A172 (cell line): ENCODE measurements around the gene DIS3L. TPM values are rescaled to one million over a fixed set of nuclear protein-coding genes. Genes with fewer than 3 reads are reported as not detected.
"Not testable (repeated sequence)": the region's sequence is repeated elsewhere in the genome, so short reads cannot be mapped to it uniquely, and the experiment has no call there.

ENCODE experiments used
- DNase-seq: peaks from one replicate; pipeline ENCODE4 v3.0.0-alpha.2; 2015; ENCODE audit warnings: low spot score
- total RNA-seq: library from RNA; depleted of rRNA; stranded (reverse); fragments of >200 nt; shearing (Covaris generic); gene quantifications from 2 replicates; pipeline ENCODE4 v1.2.3, GENCODE V29; 2014; rRNA removed

DIS3L gene
- total RNA-seq = 26.2 and 38.9 TPM in 2 replicates

DNA sequence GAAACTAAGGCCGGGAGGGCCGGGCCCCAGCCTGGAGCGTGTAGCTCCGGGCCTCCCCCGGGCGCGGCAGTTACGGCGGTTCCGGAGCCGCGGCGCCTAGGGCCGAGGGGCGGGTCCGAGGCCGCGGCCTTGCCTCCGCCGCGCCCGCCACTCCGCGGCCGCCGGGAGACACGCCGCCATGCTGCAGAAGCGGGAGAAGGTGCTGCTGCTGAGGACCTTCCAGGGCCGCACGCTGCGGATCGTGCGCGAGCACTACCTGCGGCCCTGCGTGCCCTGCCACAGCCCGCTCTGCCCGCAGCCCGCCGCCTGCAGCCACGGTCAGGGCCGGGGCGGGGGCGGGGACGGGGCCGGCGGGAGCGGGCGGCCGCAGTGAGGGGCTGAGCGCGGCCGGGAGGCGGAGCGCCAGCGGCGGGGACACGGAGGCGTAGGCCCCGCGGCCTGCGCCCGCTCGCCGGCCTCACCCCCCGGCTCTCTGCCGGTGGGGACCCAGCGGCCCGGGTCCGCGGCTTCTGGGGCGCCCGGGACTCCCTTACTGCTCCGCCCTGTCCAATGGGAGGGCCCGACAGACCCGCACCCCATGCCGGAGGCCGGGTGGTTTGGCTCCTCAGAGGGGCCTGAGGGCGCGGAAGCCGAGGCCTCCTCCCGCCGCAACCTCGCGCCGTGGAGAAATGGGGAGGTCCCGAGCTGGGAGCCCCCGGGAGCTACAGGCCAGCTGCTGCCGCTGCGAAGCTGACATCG, at the start of gene DIS3L:
DIS3L (plus strand) TSS at position 150 of the 738 bp plus-strand sequence; CDS start at position 179, 29 bp downstream.
- DNase-seq = peak; percentile 1

DNA sequence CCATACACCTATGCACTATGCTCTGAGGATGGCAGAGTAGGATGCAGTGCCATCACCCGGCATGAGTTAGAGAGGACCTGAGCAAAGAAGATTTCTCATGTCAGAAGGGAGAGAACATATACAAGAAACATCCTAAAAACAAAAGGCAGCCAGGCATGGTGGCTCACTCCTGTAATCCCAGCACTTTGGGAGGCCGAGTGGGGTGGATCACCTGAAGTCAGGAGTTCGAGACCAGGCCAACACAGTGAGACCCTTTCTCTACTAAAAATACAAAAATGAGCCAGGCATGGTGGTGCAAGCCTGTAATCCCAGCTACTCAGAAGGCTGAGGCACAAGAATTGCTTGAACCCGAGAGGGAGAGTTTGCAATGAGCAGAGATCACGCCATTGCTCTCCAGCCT, 47.5 kb upstream of the DIS3L start:
- not testable (repeated sequence) for DNase-seq

DNA sequence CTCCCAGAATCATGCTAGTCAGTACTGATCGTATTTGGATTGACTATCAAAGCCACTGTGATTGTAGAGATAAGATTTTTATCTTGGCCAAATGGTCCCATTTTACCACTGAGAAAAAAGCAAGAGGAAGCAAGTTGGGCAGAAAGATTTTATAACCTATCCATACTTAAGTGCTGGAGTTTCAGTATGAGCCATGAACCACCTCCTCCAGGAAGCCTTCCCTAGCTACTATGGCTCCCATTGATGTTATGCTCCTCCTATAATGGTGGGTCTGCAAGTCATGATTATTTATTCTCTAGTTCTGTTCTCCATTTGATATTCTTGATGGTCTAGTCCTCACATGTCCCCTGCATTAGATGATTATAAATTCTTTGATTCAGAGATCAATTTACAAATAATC, 46.4 kb upstream of the DIS3L start:
- no peak for DNase-seq

DNA sequence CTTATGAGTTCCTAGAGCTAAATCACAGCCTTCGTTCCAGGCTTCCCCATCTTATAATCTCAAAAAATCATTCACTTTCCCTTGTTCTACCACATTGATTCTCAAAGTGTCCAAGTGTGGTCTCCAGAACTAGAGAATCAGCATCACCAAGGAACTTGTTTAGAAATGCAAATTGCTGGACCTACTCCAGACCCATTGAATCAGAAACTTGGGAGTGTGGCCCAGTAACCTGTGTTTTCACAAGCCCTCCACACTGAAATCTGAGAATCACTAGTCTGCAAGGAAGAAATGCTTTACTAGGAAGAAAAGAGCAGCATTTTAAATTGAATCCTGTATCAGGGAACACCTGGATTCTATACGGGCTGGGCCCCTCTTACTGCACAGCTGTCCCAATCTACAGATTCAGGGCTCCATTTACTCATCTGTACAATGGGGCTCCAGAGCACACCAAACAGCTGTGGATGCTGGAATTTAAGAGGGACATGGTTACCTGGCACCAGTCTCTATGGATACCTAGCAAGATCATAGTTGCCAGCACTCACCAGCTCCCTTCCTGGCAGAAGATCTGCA, 43.7 kb upstream of the DIS3L start:
- no peak for DNase-seq

DNA sequence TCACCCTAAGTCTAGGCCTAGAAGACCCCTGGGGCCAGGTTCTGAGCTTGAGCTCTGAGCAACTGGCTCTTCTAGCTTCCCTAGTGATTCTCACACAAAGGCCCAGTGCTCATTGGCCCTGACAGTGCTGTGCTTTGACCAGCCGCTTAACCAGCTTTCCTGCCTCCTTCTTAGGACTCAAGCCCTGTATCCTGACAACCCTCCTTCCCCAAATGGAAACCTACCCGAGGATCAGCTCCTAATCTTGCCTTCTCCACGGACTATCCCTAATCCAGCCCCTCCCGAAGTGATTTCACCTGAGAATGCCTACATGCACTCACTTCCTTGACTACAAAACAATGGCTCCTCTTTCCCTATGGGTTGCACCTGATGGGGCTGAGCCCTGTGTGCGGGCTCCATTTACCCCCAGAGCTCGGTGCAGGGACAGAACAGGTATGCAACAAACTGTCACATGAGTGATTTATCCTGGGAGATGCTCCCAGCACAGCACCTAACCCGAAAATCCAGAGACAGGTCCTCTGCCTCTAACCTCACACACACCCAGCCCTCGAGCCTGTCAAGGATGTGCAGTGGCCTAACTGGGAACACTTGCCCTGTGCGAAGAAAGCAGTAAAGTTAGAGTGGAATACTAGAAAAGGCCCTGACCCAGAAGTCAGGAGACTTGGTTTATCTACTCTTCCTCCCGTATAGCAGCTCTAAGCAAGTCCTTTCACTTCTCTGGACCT, 42.1 kb upstream of the DIS3L start:
- DNase-seq = no peak

DNA sequence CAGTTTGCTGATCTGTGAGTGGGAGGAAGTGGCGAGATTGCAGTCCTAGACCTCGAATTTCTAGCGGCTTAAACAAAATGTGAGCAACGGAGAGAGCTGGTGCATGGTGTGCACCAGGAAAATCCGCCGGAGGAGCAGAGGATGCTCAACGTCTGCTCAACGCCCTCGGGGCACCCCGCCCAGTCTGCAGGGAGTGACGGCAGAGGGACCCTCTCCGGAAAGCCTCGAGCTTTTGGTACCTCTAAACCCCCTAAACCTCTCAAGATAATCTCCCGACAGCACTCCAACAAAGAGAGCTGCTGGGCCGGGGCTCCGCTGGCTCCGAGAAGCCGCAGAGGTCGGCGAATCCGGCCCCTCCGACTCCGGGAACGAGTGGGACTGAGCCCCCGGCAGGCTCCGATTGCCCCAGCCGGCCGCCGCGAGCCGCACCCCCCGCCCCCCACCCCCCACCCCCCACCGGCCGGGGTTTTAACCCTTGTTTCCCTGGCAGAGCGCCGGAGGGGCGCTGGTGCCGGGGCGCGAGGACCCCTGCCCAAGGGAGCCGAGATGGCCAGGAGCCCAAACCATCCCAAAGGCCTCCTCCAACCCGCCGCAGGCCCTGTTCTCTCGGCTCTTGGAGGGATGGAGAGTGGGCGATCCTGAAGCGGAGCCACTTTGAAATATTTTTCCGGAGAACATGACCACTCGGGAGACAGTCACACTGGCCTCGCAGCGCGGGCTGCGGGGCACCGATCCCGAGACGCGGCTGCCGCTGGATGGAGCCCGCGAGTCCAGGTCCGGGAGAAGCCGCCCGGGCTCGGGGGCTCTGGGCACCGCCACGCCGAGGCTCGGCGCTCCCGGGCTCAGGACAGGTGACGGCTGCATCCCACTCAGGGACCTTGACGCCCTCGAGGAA, 41.3 kb upstream of the DIS3L start:
- no peak for DNase-seq

DNA sequence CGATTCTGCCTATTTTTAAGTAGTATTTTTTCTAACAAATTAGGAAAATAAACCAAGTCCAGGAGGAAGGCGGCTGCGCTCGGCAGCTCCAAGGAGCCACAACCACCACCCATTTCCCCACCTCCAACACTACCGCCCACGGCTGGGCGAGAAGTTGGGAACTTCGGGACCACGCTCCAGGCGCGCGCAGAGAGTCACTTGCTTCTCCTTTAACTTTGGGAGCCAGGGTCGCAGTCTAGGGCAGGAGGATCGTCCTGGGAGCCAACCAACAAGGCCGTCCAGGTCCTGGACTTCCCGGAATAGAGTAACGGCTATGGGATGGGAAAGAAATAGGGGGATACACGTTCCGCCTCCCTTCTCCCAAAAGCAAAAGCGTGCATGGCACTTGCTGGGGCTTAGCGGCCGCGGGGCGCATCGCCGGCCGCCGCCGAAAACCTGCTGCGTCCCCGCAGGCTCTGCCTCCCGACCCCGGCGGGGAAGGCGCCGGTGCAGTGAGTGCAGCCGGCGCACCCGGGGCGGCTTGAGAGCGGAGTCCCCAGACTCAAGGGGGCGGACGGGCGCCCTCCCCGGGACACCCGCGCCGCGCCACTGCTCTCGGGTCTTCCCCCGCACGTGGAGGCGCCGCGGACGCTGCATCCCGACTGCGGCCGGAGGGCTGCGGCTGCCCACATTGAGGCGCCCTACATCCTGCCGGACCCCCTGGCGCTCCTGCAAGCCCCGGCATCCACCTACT, 40.5 kb upstream of the DIS3L start:
- DNase-seq = peak; percentile 15

DNA sequence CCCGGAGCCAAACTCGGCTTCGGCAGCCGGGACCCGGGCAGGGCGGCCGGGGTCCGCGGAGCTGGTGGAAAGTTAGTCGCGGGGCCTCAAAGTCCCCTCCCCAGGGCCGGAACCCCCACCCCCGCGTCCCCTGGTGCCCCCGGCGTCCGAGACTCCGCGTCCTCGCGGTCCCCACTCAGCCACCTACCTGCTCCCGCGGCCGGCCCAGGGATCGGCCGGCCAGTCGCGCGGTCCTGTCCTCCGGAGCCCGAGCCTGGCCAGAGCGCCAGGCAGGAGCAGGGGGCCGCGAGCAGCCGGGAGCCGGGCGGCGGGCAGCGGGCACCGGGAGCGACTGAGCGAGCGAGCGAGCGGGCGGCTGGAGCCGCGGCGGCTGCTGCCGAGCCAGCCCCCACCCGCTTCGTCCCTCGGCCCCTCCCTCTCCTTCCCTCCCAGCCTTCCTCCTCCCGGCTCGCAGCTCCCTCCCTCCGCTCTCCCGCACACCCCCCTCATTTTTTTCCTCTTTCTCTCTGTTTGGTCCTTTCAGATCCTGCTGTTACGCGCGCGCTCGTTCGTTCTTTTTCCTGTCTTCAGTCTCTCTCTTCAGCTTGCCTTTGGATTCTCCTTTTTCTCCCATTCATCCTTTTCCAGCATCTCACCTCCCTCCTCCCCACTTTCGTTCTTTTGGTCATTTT, 39.8 kb upstream of the DIS3L start, which contains the start of gene MEGF11:
MEGF11 (minus strand) TSS at position 333 of the 671 bp plus-strand sequence. CDS start 125,347 bp downstream, outside the sequence.
- DNase-seq = peak; percentile 21

DNA sequence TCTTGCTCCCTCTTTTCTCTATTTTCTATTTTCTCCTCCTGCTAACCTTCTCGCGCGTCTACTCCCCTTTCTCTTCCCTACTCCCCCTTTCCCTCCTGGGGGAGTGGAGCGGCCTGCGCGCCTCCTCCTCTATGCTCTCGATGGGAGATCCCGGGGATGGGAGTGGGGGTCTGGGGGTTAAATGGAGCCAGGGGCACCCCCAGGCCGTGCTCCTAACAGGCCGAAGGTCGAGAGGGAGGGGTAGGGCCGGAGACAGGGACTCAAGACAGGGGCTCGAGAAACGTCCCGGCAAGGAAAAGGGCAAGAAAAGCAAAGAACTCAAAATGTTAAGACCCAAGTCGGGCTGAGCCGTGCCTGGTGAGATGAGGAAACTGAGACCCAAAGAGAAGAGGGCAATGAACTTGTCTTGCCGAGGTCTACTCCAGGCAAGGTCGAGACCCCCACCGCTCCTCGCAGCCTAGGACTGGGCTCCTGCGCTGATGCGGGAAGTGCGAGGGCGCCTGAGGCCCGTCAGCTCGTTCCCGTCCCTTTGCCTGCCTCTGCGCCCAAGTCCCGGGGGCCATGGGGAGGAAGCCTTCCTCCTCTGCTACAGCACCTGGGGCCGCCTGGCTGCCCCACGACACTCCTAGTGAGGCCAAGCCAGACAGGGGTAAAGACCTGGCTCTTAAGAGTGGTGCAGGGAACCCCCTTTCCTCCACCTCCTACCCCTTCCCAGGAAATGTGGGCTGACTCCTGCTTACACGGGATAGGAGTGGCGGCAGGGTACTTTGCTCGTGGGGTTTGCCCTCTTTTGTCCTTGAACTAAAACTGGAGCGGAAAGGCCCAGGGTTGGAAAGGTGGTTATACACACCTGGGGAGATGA, 39.0 kb upstream of the DIS3L start:
- no peak for DNase-seq

DNA sequence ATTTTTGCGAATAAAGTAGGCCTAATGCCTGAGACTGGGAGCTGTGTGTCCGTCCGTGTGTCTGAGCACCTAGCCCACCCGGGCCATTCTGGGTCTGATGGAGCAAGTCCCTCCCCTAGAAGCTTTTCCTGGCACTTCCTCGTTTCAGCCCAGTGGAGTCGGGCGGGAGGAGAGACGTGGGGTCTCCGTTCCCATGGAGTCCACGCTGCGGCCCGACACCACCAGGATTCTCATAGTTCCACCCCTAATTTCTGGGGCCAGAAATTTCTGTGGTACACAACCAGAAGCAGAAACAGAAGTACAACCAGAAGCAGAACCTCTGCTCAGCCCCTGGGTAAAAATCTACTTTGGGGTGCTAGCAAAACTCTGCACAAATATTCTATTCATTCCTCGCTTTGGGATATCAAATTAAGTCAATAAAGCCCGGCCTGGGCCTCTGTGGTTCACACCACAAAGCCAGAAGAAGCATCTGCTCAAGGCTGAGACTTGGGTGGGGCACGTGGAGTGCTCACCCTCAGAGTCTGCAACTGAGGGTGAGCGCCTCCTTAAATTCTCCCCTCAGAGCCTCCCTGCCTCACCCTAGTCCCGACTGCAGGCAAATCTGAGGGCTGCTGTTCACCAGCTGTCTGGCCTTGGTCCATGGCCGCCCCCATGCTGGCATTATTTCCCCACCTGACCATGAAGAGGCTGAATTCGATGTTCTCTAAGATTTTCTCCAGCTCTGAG, 38.3 kb upstream of the DIS3L start:
- DNase-seq = no peak

DNA sequence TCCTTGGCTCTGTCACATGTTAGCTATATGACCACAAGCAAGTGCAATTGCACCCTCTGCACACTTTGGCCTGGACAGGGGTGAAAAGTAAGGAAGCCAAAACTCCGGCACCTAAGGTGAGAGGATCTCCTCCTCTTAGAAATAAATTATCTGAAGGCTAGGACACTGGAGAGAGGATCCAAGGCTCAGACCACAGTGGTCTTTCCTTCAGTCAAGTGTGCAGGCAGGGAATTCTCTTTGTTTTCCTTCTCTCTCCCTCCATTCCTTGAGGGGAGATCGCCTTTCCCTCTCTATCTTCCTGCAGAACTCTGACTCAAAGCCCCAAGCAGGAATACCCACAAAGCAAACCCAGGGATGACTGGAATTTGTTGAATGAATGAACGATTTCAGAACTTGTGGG, 36.7 kb upstream of the DIS3L start:
- no peak for DNase-seq

DNA sequence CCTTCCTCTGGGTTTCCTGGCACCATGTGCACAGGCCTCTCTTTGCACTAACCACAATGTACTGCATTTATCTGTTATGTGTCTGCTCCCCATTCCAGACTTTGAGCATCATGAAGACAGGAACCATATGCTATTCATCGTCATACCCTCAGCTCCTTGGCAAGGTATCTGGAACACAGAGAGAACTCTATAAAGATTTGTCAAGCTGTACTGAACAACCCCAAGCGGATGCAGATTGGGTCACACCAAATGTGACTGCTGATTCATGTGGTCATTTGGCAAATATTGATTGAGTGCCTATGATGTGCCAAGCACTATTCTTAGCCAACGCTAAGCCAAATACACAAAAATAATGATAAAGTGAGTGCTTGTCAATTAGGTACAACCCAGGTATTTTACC, 32.3 kb upstream of the DIS3L start:
- no peak for DNase-seq

DNA sequence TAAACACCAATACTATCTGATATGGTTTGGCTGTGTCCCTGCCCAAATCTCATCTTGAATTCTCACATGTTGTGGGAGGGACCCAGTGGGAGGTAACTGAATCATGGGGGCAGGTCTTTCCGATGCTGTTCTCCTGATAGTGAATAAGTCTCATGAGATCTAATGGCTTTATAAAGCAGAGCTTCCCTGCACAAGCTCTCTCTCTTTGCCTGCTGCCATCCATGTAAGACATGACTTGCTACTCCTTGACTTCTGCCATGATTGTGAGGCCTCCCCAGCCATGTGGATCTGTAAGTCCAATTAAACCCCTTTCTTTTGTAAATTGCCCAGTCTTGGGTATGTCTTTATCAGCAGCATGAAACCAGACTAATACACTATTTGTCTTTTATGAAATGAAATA, 30.5 kb upstream of the DIS3L start:
- not testable (repeated sequence) for DNase-seq

DNA sequence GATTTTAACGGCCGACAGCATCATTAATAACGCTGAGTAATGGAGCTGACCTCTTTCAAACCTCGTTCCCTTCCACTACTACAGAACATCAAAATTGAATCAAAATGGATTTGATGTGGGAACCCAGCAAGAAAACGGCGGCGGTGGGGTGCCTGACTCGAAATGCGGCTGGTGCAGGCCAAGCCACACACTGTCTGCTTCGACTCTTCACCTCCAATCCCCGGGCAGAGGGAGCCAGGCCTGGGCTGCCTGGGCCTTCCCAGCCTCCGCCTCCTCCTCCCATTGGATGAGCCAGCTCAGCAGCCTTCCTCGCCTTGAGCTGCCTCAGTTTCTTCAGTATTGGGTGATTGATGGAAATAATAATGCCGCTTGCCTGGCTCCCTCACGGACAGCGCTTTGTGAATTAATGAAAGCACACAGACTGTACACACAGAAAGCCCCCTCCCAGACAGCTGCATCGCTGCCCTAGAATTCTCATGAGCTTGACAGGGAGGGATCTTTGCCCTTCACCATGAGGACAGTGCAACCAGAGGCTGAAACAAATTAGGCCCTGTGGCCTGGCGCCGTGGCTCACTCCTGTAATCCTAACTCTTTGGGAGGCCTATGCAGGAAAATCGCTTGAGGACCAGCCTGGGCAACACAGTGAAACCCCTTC, 28.4 kb upstream of the DIS3L start:
- no peak for DNase-seq

DNA sequence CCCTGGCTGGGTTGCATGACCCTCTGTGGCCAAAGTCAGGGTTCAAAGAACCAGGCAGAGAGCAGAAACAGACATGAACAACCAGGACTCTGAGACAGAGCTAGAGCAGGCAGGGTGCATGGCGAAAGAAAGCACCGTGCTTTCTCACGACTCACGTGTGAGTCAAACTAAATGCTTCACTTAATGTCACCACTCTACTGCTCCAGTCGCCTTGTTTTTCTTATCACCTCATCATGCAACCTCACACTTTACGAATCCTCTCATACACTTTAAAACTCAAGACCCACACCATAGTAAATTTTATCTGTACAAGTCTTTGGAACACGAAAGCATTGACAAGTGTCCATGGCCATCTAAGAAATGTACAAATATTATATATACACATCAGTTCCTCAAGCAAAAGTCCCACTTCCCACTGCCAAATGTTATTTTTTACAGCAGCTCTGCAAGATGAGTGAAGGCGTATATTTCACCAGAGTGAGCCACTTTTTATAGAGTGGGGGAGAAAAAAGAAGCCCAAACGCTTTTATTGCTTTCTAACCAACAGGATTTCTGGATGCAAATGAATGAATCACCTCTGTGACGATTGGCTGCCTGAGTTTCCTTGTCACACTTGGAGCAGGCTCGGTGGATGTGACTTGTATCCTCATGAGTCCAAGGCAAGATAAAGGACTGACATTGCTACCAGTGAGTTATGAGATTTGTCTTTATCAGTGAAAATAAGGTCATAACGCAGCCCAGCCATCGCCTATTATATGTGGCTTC, 23.9 kb upstream of the DIS3L start:
- peak; percentile 88 for DNase-seq

DNA sequence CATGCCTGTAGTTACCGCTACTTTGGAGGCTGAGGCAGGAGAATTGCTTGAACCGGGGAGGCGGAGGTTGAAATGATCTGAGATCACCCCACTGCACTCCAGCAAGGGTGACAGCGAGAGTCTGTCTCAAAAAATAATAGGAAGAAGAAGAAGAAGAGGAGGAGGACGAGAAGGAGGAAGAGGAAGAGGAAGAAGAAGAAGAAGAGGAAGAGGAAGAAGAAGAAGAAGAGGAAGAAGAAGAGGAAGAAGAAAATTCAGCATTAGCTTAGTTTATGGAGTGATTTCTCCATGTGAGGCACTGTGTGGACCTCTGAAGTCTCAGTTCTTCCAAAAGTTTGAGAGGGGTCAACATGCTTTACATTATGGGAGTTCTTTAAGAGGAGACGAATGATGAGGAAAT, 22.4 kb upstream of the DIS3L start:
- DNase-seq = no peak

DNA sequence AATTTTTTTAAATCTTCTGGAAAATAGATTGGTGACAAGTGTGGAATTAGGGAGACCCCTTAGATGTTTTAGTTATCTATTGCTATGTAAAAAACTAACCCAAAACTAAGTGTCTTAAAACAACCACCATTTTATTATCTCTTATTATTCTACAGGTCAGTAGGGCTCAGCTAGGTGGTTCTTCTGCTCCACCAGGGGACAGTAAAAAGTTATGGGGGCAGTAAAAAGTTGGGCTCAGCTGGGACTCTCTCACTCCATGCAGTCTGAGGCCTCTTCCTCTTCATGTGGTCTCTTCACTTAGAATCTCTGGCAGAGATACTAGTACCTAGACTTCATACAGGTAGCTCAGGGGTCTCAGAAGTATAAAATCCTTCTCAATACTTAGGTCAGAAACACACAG, 18.0 kb upstream of the DIS3L start:
- no peak for DNase-seq

DNA sequence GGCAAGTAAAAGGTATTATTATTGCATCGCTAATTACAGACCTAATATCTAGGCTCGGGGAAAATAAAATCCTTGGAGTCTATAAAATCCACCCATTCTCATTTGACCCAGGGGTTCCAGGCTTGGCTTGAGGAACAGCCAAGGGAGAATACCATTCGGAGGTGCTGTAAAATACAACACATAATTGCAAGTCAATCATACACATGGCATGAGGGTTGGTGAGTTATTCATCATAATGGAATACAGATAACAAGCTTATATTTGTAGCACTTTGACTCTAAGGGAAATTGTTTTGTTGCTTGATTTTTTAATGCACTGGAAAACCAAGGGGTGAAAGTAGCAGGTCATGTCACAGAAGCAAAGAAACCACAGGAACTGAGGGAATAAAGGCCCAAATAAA, 16.8 kb upstream of the DIS3L start:
- DNase-seq = no peak
